BJ (cell line): ENCODE data around the gene PRRC2A. TPM values are rescaled to one million over a fixed set of nuclear protein-coding genes. Genes with fewer than 3 reads are reported as not detected.

Source experiments
- CTCF ChIA-PET: fragments of 350-600 bp; formaldehyde crosslinking; extraction: SDS; loops from one replicate; lab custom pipeline; 2021; ENCODE audit warnings: antibody characterized with exemption, inconsistent platforms; lab: Yijun Ruan, JAX
- POLR2A ChIA-PET: fragments of 300-600 bp; sonication (Branson Sonifier 250); formaldehyde crosslinking; extraction: SDS; loops from one replicate; lab custom pipeline; 2021; ENCODE audit warnings: antibody characterized with exemption; lab: Charles Lee
- DNase-seq: peaks from one replicate; pipeline ENCODE4 v3.0.0-alpha.2; 2011; ENCODE audit warnings: low read depth
- H3K27me3 ChIP-seq: 2 replicates; pipeline ENCODE4 v1.6.0; 2011; ENCODE audit warnings: low read length; ENCODE audit not compliant: control insufficient read depth, insufficient read depth
- H3K36me3 ChIP-seq: 2 replicates; pipeline ENCODE4 v1.5.1; 2011; ENCODE audit warnings: low read length; ENCODE audit not compliant: control insufficient read depth, insufficient read depth
- H3K4me3 ChIP-seq: 2 replicates; pipeline ENCODE4 v1.5.1; 2011; ENCODE audit warnings: low read depth, mild to moderate bottlenecking, control low read depth, low read length
- polyA plus RNA-seq: library from polyadenylated mRNA; depleted of rRNA; stranded (reverse); fragments of >200 nt; gene quantifications from 2 replicates; pipeline ENCODE4 v1.2.3, GENCODE V29; 2011
- TF ChIP-seq, protein P1 (sequence below): IDR thresholded peaks from 2 replicates; pipeline ENCODE4 v1.5.1; 2011; ENCODE audit warnings: low read depth, mild to moderate bottlenecking, control low read depth, inconsistent platforms, low read length, moderate library complexity; ENCODE audit not compliant: insufficient read depth

The PRRC2A gene
- polyA plus RNA-seq, 1 experiment = 47.3 TPM

DNA sequence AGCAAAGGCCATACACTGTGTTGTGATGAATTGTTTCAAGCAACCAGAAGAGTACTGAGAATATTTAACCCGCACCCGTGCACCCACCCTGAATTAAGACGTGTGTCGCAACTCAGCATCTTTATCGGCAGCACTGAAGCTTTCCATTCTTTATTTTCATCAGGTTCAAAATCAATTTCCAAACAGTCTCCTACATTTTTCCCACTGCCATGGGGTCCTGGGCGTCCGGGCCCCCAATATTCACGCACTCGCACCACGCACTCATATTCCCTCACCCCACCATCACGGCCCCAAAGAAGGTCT, 40.1 kb upstream of the PRRC2A start:
- no peak for DNase-seq
- no peaks in the 10 kb centered on the region for H3K36me3 ChIP-seq
- ChIA-PET CTCF (interaction anchor here (0.8 to 15.5 kb wide), 18 partner anchors 9 to 88 kb away, joined by 3 to 182 read pairs (median 4); partner anchors contain the start of genes ATP6V1G2, DDX39B, LTA and NCR3), POLR2A (interaction anchor here (0.6 kb wide), 1 partner anchor 331 kb away, joined by 5 read pairs; no protein-coding TSS in a partner anchor)
- TF ChIP-seq, protein P1, sequence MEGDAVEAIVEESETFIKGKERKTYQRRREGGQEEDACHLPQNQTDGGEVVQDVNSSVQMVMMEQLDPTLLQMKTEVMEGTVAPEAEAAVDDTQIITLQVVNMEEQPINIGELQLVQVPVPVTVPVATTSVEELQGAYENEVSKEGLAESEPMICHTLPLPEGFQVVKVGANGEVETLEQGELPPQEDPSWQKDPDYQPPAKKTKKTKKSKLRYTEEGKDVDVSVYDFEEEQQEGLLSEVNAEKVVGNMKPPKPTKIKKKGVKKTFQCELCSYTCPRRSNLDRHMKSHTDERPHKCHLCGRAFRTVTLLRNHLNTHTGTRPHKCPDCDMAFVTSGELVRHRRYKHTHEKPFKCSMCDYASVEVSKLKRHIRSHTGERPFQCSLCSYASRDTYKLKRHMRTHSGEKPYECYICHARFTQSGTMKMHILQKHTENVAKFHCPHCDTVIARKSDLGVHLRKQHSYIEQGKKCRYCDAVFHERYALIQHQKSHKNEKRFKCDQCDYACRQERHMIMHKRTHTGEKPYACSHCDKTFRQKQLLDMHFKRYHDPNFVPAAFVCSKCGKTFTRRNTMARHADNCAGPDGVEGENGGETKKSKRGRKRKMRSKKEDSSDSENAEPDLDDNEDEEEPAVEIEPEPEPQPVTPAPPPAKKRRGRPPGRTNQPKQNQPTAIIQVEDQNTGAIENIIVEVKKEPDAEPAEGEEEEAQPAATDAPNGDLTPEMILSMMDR = no peak
- H3K27me3 ChIP-seq = no peaks in the 10 kb centered on the region
- H3K4me3 ChIP-seq = peak overlapping the region; percentile 75

DNA sequence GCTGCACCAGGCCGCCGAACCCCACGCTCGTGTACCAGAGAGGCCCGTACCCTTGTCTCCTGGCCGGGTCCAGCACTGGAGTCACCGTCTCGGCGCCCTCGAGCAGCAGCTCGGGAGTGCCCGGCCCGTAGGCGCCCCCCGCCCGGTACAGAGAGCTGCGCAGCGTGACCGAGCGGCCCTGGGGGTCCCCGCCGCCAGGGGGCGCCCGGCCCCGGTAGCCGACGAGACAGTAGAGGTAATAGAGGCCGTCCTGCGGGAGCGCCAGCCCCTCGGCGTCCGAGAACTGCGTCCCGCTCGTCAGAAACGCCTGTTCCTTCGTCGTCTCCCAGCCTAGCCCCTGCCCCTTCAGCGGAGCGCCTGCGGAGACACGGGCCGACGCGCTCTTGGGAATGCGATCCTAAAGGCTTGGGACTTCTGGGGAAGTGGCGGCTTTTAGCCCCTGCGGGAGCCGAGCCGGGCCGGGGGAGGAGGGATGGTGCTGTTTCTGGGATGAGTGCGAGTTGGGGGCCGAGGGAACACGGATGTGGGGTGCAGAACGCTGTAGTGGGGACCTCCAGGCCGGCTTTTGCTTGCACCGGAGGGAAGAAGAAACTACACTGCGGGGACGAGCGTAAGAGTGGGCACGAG, 39.6 kb upstream of the PRRC2A start:
- CTCF ChIA-PET = interaction anchor here (0.8 to 15.5 kb wide), 22 partner anchors 9 to 88 kb away, joined by 3 to 182 read pairs (median 4); partner anchors contain the start of genes ATP6V1G2, DDX39B, LTA and NCR3
- DNase-seq = no peak
- TF ChIP-seq, protein P1 = peak; percentile 88
- no peaks in the 10 kb centered on the region for H3K27me3 ChIP-seq
- H3K4me3 ChIP-seq = peak overlapping the region; percentile 75
- H3K36me3 ChIP-seq = no peaks in the 10 kb centered on the region
- POLR2A ChIA-PET = interaction anchor here (0.6 kb wide), 1 partner anchor 331 kb away, joined by 5 read pairs; no protein-coding TSS in a partner anchor

DNA sequence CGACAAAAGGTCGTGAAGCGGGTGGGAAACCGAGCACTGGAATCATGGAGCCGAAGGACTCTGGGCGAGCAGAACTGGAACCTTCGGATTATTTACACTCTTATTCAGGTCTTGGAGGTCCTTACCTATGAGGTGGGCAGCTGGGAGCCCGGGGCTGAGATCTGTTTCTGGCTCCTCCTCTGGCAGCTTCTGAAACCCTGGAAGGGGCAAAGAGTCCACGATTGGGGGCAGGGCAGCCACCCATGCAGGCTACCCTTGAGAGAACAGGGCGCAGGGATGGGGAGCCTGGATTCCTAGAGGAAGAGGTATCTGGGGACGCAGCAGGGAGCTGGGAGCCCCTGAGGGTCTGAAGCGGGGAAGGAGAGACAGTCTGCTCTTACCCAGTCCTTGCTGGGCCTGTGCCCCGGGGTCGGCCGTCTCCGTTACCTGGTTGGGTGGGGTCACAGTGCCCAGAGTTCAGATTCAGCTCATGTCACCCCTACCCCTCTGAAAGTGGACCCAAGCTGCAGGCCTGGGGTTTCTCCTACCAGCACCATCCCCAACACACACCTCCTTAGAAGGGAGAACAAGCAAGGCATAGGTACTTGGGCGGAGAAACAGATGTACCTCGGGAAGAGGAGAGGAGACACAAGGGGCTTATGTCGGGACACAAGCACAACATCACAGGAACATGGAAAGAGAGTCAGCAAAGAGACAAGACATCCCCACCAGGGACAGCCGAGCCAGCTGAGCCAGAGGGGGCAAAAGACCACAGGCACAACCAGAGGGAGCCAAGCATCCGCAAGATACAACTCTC, 38.9 kb upstream of the PRRC2A start:
- CTCF ChIA-PET = interaction anchor here (0.5 to 15.5 kb wide), 17 partner anchors 8 to 189 kb away, joined by 3 to 182 read pairs (median 5); partner anchors contain the start of genes ATP6V1G2, DDX39B, LTA and NCR3
- no peaks in the 10 kb centered on the region for H3K36me3 ChIP-seq
- peak overlapping the region; percentile 75 for H3K4me3 ChIP-seq
- no peaks in the 10 kb centered on the region for H3K27me3 ChIP-seq
- TF ChIP-seq, protein P1 = no peak
- POLR2A ChIA-PET = no interaction called here
- no peak for DNase-seq

DNA sequence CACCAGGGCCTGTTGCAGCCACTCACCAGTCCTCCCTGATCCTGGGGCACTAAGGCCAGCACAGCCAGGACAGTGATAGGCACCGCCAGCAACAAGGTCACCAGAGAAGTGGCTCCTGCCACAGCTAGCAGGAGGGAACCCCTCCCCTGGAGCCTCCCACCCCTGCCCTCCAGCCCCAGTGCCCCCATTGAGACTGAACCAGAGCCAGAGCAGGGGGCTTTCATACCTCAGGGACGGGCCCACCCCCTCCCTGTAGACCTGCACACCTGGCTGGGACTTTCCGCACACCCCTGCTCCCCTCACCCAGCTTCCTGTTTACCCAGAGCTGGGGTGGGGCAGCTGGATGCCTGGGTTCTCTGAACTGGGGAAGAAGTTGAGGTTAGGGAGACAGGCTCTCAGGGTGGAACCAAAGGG, 38.3 kb upstream of the PRRC2A start, which contains the start of gene LTB:
LTB (minus strand) TSS at position 195 of the 414 bp plus-strand sequence; CDS start at position 188, 7 bp downstream.
- Histone ChIP-seq H3K27me3 (no peaks in the 10 kb centered on the region), H3K36me3 (no peaks in the 10 kb centered on the region), H3K4me3 (peak within 1 kb of the TSS; percentile 75)
- DNase-seq = no peak
- TF ChIP-seq, protein P1 = no peak
- POLR2A ChIA-PET = no interaction called here
- CTCF ChIA-PET = interaction anchor here (0.8 to 15.5 kb wide), 11 partner anchors 7 to 88 kb away, joined by 3 to 182 read pairs (median 8); partner anchors contain the start of genes ATP6V1G2, LTA, NCR3 and NFKBIL1

DNA sequence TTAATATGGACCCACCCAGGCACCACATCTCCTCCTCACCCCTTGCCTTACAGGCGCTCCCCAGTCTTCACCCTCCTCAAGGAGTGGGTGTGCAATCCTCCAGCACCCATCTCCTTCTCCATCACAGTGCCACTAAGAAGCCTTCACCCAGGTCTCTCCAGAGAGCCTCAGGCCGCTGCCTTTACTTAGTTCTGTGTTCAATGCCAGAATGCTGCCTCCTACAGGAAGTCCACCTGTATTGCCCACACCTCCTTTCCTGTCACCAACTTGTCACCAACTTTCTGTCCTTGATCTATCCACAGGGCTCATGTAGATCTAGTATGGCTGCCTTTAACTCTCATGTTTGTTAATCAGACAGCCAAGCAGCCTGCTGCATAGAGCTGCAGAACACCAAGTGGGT, 35.0 kb upstream of the PRRC2A start:
- TF ChIP-seq, protein P1 = peak; percentile 26; the same call in 1 of the 2 replicates
- Histone ChIP-seq H3K36me3 (no peaks in the 10 kb centered on the region), H3K27me3 (no peaks in the 10 kb centered on the region), H3K4me3 (no peak overlapping the region)
- ChIA-PET POLR2A (no interaction called here), CTCF (interaction anchor here (0.9 to 15.5 kb wide), 5 partner anchors 9 to 37 kb away, joined by 3 to 182 read pairs (median 5); partner anchors contain the start of genes ATP6V1G2, NCR3 and NFKBIL1)
- no peak for DNase-seq
